GM12873 (cell line): Measurements from ENCODE around the gene P2RY14.

Experiments
- TF ChIP-seq, protein P1 (sequence below): IDR thresholded peaks from 2 replicates; pipeline ENCODE4 v1.5.1; 2012; ENCODE audit warnings: low read depth, mild to moderate bottlenecking, moderate library complexity, low read length, control low read depth; ENCODE audit not compliant: insufficient read depth; ENCODE audit errors: missing control alignments

P2RY14 gene

DNA sequence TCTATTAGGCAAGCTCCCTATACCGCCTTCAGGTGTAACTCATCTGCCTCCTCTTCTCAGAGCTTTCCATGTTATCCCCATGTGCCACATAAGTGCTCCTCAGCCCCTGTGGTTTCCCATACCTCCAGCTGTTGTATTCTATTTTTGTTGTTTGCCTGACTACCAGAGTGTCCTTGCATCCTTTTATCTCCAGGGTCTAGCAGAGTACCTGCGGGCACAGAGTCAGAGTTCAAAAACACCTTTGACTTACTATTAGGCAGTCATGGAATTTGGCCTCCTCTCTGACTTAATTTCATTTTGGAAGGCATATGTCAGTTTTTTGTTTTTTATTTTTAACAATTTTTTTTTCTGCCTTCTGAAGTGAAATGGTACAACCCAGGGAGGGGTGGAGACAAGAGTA, 31.2 kb upstream of the P2RY14 start:
- TF ChIP-seq, protein P1, sequence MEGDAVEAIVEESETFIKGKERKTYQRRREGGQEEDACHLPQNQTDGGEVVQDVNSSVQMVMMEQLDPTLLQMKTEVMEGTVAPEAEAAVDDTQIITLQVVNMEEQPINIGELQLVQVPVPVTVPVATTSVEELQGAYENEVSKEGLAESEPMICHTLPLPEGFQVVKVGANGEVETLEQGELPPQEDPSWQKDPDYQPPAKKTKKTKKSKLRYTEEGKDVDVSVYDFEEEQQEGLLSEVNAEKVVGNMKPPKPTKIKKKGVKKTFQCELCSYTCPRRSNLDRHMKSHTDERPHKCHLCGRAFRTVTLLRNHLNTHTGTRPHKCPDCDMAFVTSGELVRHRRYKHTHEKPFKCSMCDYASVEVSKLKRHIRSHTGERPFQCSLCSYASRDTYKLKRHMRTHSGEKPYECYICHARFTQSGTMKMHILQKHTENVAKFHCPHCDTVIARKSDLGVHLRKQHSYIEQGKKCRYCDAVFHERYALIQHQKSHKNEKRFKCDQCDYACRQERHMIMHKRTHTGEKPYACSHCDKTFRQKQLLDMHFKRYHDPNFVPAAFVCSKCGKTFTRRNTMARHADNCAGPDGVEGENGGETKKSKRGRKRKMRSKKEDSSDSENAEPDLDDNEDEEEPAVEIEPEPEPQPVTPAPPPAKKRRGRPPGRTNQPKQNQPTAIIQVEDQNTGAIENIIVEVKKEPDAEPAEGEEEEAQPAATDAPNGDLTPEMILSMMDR, result no peak

DNA sequence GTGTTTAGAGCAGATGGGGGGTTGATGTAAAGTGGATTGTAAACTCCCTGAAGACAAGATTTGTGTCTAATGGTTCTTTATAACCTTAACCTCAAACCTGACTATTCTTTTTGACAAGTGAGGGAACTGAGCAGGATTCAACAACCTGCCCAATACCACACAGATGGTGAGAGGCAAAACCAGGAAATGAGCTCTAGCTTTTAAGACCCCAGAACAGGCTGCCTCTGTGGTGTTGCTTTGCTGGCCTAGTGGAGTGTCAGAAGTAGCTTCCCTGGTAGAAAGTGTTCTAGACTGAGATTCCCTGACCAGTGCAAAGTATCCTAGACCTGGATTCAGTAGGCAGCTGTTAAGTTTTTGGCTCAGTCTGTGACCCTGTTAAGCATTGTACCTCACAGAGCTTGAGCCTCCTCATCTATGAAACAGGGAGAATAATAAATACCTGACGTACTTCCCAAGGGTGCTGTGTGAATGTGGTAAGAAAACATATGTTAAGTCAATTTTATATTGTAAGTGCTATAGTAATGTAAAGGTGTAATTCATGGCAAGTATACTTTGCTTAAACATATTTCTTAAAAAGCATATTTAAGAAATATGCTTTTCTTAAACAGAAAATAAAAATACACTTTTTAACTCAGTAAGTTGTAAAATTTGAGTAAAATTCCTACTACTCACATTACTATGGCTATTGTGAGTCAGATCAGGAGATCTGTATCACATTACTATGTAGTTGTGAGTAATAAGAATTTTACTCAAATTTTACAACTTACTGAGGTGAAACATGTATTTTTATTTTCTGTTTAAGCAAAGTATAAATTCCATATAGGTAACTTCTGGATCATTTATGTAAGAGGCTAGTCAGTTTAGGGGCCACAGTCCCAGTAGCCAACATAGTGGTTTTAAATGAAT, 29.5 kb upstream of the P2RY14 start:
- TF ChIP-seq, protein P1, result no peak

DNA sequence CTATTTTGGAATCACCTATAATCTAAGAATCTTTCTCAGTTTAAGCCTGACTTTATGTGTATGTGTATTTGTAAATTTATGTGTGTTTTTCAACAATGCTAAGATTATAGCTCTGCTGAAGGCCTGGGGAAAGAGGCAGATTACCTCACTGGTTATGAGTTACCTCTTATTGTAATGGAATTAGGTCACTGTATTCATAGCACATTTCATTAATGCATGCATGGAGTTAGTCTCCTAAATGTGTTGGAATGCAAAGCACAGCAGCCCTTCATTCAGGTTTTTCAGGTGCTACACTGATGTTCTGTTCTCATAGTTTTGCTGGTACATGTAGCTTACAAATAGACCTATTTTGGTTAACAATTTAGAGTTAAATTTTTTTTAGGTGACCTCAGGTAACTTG, 28.8 kb upstream of the P2RY14 start:
- TF ChIP-seq, protein P1, result no peak

DNA sequence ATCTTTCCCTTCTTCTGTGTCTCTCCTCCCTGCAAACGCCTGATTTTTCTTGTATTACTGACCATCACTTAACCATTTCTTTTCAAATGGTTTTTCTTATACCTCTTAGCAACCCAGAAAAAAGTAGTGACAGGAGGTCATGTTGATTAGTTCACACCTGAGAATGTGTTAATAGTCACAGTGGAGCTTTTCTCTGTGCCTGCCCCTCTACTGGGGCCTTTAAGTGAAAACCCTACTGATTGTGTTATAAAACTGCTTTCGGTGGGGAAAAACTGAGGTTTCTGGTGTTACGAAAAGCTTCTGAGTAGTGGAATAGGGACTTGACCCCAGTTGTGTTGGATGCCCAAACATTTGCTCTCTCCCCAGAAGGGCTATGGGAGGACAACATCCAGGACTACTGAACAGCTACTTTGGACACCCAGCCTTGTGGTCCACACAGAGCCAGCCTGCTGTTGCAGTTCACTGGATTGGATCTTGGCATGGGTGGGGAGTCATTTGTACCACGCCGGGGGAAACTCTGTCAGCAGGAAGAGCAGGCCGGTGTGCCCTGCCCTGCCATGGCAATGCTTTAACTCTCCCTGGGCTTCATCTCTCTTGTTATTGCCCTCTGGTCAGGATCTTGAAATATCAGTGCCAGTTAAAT, 27.9 kb upstream of the P2RY14 start:
- TF ChIP-seq, protein P1, result no peak

DNA sequence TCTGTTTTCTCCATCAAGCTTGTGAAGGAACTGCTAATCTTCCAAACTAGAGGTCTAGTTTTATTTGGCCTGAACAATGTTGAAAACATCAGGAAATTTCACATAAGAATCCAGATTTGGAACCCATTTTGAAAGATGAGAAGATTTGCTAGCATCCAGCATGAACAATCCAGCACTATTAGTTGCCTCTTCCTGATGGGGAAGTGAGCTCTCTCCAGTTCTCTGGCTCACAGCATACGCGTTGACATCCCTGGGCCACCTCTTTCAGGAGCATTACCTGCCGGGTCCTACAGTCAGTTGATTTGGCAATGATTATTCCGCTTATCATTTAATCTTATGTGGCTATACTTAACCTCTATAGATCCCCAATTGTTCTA, 27.4 kb upstream of the P2RY14 start:
- TF ChIP-seq, protein P1, result no peak

DNA sequence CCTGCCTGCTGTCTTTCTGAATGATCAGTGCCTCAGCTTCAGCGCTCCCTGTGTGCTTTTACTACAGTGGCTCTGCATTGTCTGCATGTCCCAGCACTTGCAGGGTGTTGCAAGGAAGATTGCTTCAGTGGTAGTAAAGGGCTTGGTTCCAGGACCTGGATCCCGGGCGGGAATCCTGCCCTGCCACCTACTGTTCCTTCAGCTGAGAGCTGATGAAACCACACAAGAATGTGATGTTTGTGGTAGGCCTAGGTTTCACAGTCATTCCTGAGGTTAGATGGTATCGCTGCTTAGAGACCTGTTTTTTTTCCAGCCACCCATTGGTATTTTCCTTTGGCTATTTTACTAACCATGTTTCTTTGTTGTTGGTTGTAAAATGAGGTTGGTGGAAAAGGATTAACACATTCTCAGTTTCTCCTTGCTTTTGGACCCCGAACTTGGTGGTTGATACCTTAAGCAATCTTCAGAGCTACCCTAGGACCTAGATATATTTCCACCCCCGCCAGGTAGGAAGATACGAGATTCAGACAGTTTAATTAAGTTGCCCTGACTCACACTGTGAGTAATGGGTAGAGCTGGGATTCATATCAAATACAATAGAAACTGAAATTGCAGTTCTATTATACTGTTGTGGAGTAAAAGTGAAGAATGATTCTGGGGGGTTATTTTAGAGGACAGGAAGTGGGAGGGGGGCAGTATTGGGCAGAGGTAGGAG, 26.9 kb upstream of the P2RY14 start:
- TF ChIP-seq, protein P1, result no peak

DNA sequence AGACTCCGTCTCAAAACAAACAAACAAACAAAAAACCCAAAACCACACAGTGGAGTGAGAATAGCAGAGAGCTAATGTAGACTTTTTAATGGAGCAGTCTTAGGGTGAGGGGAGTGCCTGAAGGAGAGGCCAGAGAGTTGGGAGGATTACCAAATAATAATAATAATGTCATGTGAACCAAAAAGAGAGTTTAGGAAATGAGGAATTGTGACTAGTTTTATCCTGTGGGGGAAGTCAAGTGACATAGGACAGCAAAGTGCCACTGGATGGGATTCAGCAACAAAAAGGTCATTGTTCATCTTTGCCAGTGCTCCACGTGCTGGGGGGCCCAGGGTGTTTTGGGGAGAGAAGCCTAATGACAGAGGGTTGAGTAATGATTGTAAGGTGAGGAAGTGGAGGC, 25.4 kb upstream of the P2RY14 start:
- TF ChIP-seq, protein P1, result no peak
